Kidney epithelial cell (primary cell): ENCODE results near the gene SELENON. TPM values are rescaled to one million over a fixed set of nuclear protein-coding genes. Genes with fewer than 3 reads are reported as not detected.

ENCODE experiments used
- DNase-seq: peaks from one replicate; pipeline ENCODE4 v3.0.0-alpha.2; 2010; ENCODE audit warnings: low read depth
- H3K27me3 ChIP-seq: 2 replicates; pipeline ENCODE4 v1.6.0; 2011; ENCODE audit warnings: low read length; ENCODE audit not compliant: control insufficient read depth, insufficient read depth
- H3K36me3 ChIP-seq: 2 replicates; pipeline ENCODE4 v1.5.1; 2011; ENCODE audit warnings: low read length; ENCODE audit not compliant: control insufficient read depth, insufficient read depth
- H3K4me3 ChIP-seq: 2 replicates; pipeline ENCODE4 v1.5.1; 2011; ENCODE audit warnings: low read depth, mild to moderate bottlenecking, control low read depth, low read length
- CTCF ChIP-seq: IDR thresholded peaks from 2 replicates; pipeline ENCODE4 v1.5.1; 2011; ENCODE audit warnings: mild to moderate bottlenecking, moderate library complexity, low read length, control low read depth, inconsistent platforms; ENCODE audit not compliant: insufficient read depth, poor library complexity, severe bottlenecking
- total RNA-seq: library from RNA; depleted of rRNA; stranded (reverse); fragments of >200 nt; gene quantifications from 2 replicates; pipeline ENCODE4 v1.2.3, GENCODE V29; 2015

The SELENON gene
- total RNA-seq, 1 donor from 2014 or later, result 50.8 TPM

- Histone ChIP-seq H3K27me3 (no peaks in the 10 kb centered on the region), H3K4me3 (no peak overlapping the region), H3K36me3 (no peaks in the 10 kb centered on the region)
- TF ChIP-seq CTCF, result no peak
- no peak for DNase-seq
Measured at GRCh38 chr1:25821630-25822091, 21.7 kb downstream of the SELENON start.

GRCh38 chr1:25825605-25826004, 25.6 kb downstream of the SELENON start:
- no peak for TF ChIP-seq CTCF
- Histone ChIP-seq H3K4me3 (no peak overlapping the region), H3K27me3 (no peaks in the 10 kb centered on the region), H3K36me3 (no peaks in the 10 kb centered on the region)
- no peak for DNase-seq

- no peaks in the 10 kb centered on the region for H3K27me3 ChIP-seq
- H3K36me3 ChIP-seq, result no peaks in the 10 kb centered on the region
- no peak for TF ChIP-seq CTCF
- no peak for DNase-seq
- H3K4me3 ChIP-seq, result no peak overlapping the region
Measured at GRCh38 chr1:25826571-25826970, 26.6 kb downstream of the SELENON start.

- DNase-seq, result no peak
- no peak for TF ChIP-seq CTCF
- Histone ChIP-seq H3K4me3 (no peak overlapping the region), H3K27me3 (no peaks in the 10 kb centered on the region), H3K36me3 (no peaks in the 10 kb centered on the region)
Measured at GRCh38 chr1:25828491-25828890, 28.5 kb downstream of the SELENON start.

- no peaks in the 10 kb centered on the region for H3K27me3 ChIP-seq
- no peak for DNase-seq
- no peaks in the 10 kb centered on the region for H3K36me3 ChIP-seq
- no peak for TF ChIP-seq CTCF
- H3K4me3 ChIP-seq, result no peak overlapping the region
Measured at GRCh38 chr1:25829046-25829445, 29.1 kb downstream of the SELENON start.

- Histone ChIP-seq H3K27me3 (no peaks in the 10 kb centered on the region), H3K4me3 (no peak overlapping the region), H3K36me3 (no peaks in the 10 kb centered on the region)
- TF ChIP-seq CTCF, result no peak
- no peak for DNase-seq
Measured at GRCh38 chr1:25831569-25832196, 31.7 kb downstream of the SELENON start.
